HCT116 (cell line): ENCODE data around the gene STRN3. TPM values are rescaled to one million over a fixed set of nuclear protein-coding genes. Genes with fewer than 3 reads are reported as not detected.
A peak's percentile ranks its signal among the peaks of the same experiment; 100 is the strongest.

ENCODE experiments used
- FOSL1 ChIP-seq: IDR thresholded peaks from 2 replicates; pipeline ENCODE4 v1.6.1; 2012; ENCODE audit warnings: low read depth
- RAD21 ChIP-seq: IDR thresholded peaks from 2 replicates; pipeline ENCODE4 v1.6.1; 2012; ENCODE audit warnings: low read depth, mild to moderate bottlenecking
- TCF7L2 ChIP-seq: IDR thresholded peaks from 2 replicates; pipeline ENCODE4 v1.7.0; 2011; ENCODE audit warnings: borderline replicate concordance, inconsistent platforms; ENCODE audit not compliant: insufficient read depth, insufficient read length; ENCODE audit errors: extremely low read depth
- ZFX ChIP-seq: fragments of 450-650 bp; IDR thresholded peaks from 2 replicates; pipeline ENCODE4 v1.6.1; 2017
- ZNF274 ChIP-seq: fragments of 200-500 bp; sonication (Bioruptor generic); IDR thresholded peaks from 2 replicates; pipeline ENCODE4 v1.6.1; 2014; ENCODE audit warnings: mild to moderate bottlenecking, low read depth, low read length, inconsistent platforms
- total RNA-seq: library from RNA; stranded (reverse); gene quantifications from one replicate; pipeline ENCODE4 v1.2.1, GENCODE V29; 2021; ENCODE audit not compliant: unreplicated experiment
- TF ChIP-seq, protein P1 (sequence below): IDR thresholded peaks from 2 replicates; pipeline ENCODE4 v1.6.1; 2012; ENCODE audit warnings: low read depth
- TF ChIP-seq, protein P2 (sequence below): IDR thresholded peaks from 2 replicates; pipeline ENCODE4 v1.6.1; 2012
- TF ChIP-seq, protein P3 (sequence below), 3 experiments: fragments of 200-600 bp in 1 of 3; sonication (generic) in 1 of 3; IDR thresholded peaks in 2 of 3; conservative IDR thresholded peaks in 1 of 3; 2 replicates each; pipeline ENCODE4 v1.5.1; 2012 to 2017; ENCODE audit warnings: low read depth in 2 of 3, low read length in 2 of 3, antibody characterized with exemption in 1 of 3, borderline replicate concordance in 1 of 3, control low read depth in 1 of 3, mild to moderate bottlenecking in 1 of 3, mixed read lengths in 1 of 3, mixed run types in 1 of 3, moderate library complexity in 1 of 3; ENCODE audit not compliant: insufficient read depth in 1 of 3

The STRN3 gene
- total RNA-seq, 1 experiment from 2014 or later = 43.4 TPM

DNA sequence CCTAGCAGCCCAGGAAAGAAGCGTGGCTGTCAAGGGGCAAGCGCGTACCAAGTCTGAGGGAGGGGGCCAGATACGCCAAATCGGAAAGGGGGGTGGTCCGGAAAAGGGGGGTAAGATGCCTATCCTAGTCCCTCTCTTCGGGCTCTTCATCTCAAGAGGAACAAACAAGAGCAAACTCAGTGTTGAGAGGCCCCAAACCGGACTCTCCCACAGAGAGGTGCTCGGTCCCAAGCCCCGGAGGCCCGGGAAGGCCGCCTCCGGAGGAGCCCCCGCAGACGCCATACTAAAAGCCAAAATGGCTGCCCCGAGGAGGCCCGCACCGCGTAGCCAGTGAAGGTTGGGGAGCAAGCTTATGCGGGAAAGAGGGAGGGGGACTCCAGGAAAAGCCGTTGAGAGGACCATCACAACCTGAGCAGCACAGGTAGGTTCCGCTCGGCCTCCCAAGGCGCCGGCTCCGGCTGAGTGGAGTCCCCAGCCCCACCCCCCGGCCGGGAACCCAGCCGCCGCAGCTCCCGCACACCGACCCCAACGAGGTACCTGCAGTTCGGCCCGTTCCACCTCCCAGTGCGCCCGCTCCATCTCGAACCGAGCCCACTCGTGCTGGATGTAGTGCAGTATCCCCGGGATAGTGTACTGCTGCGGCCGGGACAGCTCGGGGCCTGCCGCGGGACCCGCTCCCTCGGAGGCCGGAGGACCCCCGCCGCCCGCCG, 657 bp downstream of the STRN3 start, which contains the start of gene AP4S1 (continued):
- TF ChIP-seq, protein P1, sequence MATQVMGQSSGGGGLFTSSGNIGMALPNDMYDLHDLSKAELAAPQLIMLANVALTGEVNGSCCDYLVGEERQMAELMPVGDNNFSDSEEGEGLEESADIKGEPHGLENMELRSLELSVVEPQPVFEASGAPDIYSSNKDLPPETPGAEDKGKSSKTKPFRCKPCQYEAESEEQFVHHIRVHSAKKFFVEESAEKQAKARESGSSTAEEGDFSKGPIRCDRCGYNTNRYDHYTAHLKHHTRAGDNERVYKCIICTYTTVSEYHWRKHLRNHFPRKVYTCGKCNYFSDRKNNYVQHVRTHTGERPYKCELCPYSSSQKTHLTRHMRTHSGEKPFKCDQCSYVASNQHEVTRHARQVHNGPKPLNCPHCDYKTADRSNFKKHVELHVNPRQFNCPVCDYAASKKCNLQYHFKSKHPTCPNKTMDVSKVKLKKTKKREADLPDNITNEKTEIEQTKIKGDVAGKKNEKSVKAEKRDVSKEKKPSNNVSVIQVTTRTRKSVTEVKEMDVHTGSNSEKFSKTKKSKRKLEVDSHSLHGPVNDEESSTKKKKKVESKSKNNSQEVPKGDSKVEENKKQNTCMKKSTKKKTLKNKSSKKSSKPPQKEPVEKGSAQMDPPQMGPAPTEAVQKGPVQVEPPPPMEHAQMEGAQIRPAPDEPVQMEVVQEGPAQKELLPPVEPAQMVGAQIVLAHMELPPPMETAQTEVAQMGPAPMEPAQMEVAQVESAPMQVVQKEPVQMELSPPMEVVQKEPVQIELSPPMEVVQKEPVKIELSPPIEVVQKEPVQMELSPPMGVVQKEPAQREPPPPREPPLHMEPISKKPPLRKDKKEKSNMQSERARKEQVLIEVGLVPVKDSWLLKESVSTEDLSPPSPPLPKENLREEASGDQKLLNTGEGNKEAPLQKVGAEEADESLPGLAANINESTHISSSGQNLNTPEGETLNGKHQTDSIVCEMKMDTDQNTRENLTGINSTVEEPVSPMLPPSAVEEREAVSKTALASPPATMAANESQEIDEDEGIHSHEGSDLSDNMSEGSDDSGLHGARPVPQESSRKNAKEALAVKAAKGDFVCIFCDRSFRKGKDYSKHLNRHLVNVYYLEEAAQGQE = no peak
- TF ChIP-seq ZNF274 (no peak), TCF7L2 (no peak), ZFX (peak; percentile 91), FOSL1 (no peak), RAD21 (no peak)
- TF ChIP-seq, protein P2, sequence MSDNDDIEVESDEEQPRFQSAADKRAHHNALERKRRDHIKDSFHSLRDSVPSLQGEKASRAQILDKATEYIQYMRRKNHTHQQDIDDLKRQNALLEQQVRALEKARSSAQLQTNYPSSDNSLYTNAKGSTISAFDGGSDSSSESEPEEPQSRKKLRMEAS = 0 out of 2 replicates have a peak, but pooled peaks have one; percentile 8
- TF ChIP-seq, protein P3, sequence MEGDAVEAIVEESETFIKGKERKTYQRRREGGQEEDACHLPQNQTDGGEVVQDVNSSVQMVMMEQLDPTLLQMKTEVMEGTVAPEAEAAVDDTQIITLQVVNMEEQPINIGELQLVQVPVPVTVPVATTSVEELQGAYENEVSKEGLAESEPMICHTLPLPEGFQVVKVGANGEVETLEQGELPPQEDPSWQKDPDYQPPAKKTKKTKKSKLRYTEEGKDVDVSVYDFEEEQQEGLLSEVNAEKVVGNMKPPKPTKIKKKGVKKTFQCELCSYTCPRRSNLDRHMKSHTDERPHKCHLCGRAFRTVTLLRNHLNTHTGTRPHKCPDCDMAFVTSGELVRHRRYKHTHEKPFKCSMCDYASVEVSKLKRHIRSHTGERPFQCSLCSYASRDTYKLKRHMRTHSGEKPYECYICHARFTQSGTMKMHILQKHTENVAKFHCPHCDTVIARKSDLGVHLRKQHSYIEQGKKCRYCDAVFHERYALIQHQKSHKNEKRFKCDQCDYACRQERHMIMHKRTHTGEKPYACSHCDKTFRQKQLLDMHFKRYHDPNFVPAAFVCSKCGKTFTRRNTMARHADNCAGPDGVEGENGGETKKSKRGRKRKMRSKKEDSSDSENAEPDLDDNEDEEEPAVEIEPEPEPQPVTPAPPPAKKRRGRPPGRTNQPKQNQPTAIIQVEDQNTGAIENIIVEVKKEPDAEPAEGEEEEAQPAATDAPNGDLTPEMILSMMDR (IDR thresholded peaks at IDR 0.05 in 2 of 3, conservative IDR thresholded peaks at IDR 0.05 in 1 of 3; ENCODE audit: borderline replicate concordance in 1 of 3, insufficient read depth in 1 of 3, low read depth in 2 of 3, low read length in 2 of 3) = no peak
- TF ChIP-seq, all 23 proteins: peak for 5
